HCT116 (cell line): ENCODE results near the gene TBC1D4. TPM values are rescaled to one million over a fixed set of nuclear protein-coding genes. Genes with fewer than 3 reads are reported as not detected.

Source experiments
- ATAC-seq: fragments of 200-7000 bp; cut with Tn5 transposase; 2 replicates; pipeline ENCODE4 v1.9.1; 2020; ENCODE audit warnings: mild to moderate bottlenecking, moderate library complexity
- BruUV-seq: library from RNA; stranded (reverse); fragments of 400-500 nt; replicated peaks from 2 replicates; lab custom pipeline; 2021; lab: Mats Ljungman, UMichigan
- CTCF ChIA-PET: fragments of 300-600 bp; sonication (Branson Sonifier 250); formaldehyde crosslinking; loops from one replicate; lab custom pipeline; 2021; ENCODE audit warnings: antibody characterized with exemption; lab: Charles Lee
- POLR2A ChIA-PET: fragments of 300-600, 350-600 bp; sonication (Branson Sonifier 250); formaldehyde crosslinking; loops from one replicate; lab custom pipeline; 2021; ENCODE audit warnings: antibody characterized with exemption; lab: Charles Lee
- RAD21 ChIA-PET, 2 experiments: fragments of 300-600 bp; sonication (Branson Sonifier 250); formaldehyde crosslinking; loops; one replicate each; lab custom pipeline; 2023; ENCODE audit warnings: low total read pairs in 2 of 2; ENCODE audit not compliant: uncharacterized antibody in 2 of 2, unreplicated experiment in 2 of 2, low non-redundant PET in 1 of 2; lab: Charles Lee
- DNase-seq: peaks from one replicate; pipeline ENCODE4 v3.0.0-alpha.2; 2010; ENCODE audit warnings: low read depth, low spot score
- H2AFZ ChIP-seq: fragments of 200-600 bp; shearing (Covaris generic), sonication (generic); 2 replicates; pipeline ENCODE4 v1.6.1; 2017; ENCODE audit warnings: low read depth, mixed run types, mixed read lengths, antibody characterized with exemption, low read length; ENCODE audit not compliant: poor library complexity, severe bottlenecking
- H3K27ac ChIP-seq: 2 replicates; pipeline ENCODE4 v1.5.1; 2012; ENCODE audit warnings: low read depth, low read length
- H3K27me3 ChIP-seq: fragments of 200-600 bp; sonication (generic); 2 replicates; pipeline ENCODE4 v1.6.1; 2016; ENCODE audit warnings: mixed run types, low read length, mixed read lengths; ENCODE audit not compliant: insufficient read depth
- H3K36me3 ChIP-seq, 2 experiments: fragments of 200-500 bp in 1 of 2; fragments of 200-600 bp in 1 of 2; sonication (Bioruptor generic) in 1 of 2; sonication (generic) in 1 of 2; 2 replicates each; pipeline versions ENCODE4 v1.5.1 to v1.6.1; 2014 to 2016; ENCODE audit warnings: low read length in 2 of 2, inconsistent platforms in 1 of 2, mixed read lengths in 1 of 2, mixed run types in 1 of 2; ENCODE audit not compliant: insufficient read depth in 2 of 2, control insufficient read depth in 1 of 2
- H3K4me1 ChIP-seq, 2 experiments: fragments of 200-600 bp in 1 of 2; sonication (generic) in 1 of 2; 2 replicates each; pipeline versions ENCODE4 v1.5.1 to v1.6.1; 2012 to 2017; ENCODE audit warnings: low read length in 2 of 2, inconsistent platforms in 1 of 2, mild to moderate bottlenecking in 1 of 2, mixed read lengths in 1 of 2, mixed run types in 1 of 2, moderate library complexity in 1 of 2; ENCODE audit not compliant: insufficient read depth in 2 of 2, control insufficient read depth in 1 of 2
- H3K4me2 ChIP-seq: fragments of 200-600 bp; sonication (generic); 2 replicates; pipeline ENCODE4 v1.6.1; 2017; ENCODE audit warnings: mixed run types, low read length, mixed read lengths
- H3K4me3 ChIP-seq, 2 experiments: fragments of 200-600 bp in 1 of 2; sonication (generic) in 1 of 2; replicated peaks in 1 of 2; 2 replicates each; pipeline ENCODE4 v1.5.1; 2011 to 2016; ENCODE audit warnings: low read length in 2 of 2, control low read depth in 1 of 2, low read depth in 1 of 2, mild to moderate bottlenecking in 1 of 2, mixed read lengths in 1 of 2, mixed run types in 1 of 2
- H3K79me2 ChIP-seq: fragments of 200-600 bp; sonication (generic); 2 replicates; pipeline ENCODE4 v1.6.1; 2017; ENCODE audit warnings: mild to moderate bottlenecking, mixed run types, low read length, moderate library complexity, mixed read lengths; ENCODE audit not compliant: insufficient read depth
- H3K9ac ChIP-seq: fragments of 200-600 bp; sonication (generic); 2 replicates; pipeline ENCODE4 v1.6.1; 2016; ENCODE audit warnings: low read length, mixed read lengths
- H3K9me2 ChIP-seq: fragments of 200-600 bp; sonication (generic), shearing (Covaris generic); 2 replicates; pipeline ENCODE4 v1.6.1; 2017; ENCODE audit warnings: mixed run types, mild to moderate bottlenecking, moderate library complexity; ENCODE audit not compliant: insufficient read depth
- H3K9me3 ChIP-seq, 2 experiments: fragments of 200-500 bp in 1 of 2; fragments of 200-600 bp in 1 of 2; sonication (Bioruptor generic) in 1 of 2; sonication (generic) in 1 of 2; 2 replicates each; pipeline ENCODE4 v1.6.1; 2014 to 2017; ENCODE audit warnings: low read length in 2 of 2, mixed read lengths in 2 of 2, inconsistent platforms in 1 of 2, low read depth in 1 of 2, mild to moderate bottlenecking in 1 of 2, mixed run types in 1 of 2, moderate library complexity in 1 of 2; ENCODE audit not compliant: control insufficient read depth in 1 of 2, insufficient read depth in 1 of 2
- H4K20me1 ChIP-seq: fragments of 200-600 bp; sonication (generic), shearing (Covaris generic); 2 replicates; pipeline ENCODE4 v1.6.1; 2017; ENCODE audit warnings: mixed run types, mild to moderate bottlenecking, moderate library complexity; ENCODE audit not compliant: insufficient read depth
- CBX3 ChIP-seq: IDR thresholded peaks from 2 replicates; pipeline ENCODE4 v1.6.1; 2012; ENCODE audit warnings: low read depth
- CEBPB ChIP-seq: IDR thresholded peaks from 2 replicates; pipeline ENCODE4 v1.6.1; 2012; ENCODE audit warnings: low read depth
- CTCF ChIP-seq, 3 experiments: fragments of 200-600 bp in 1 of 3; sonication (generic) in 1 of 3; IDR thresholded peaks in 2 of 3; conservative IDR thresholded peaks in 1 of 3; 2 replicates each; pipeline ENCODE4 v1.5.1; 2012 to 2017; ENCODE audit warnings: low read depth in 2 of 3, low read length in 2 of 3, antibody characterized with exemption in 1 of 3, borderline replicate concordance in 1 of 3, control low read depth in 1 of 3, mild to moderate bottlenecking in 1 of 3, mixed read lengths in 1 of 3, mixed run types in 1 of 3, moderate library complexity in 1 of 3; ENCODE audit not compliant: insufficient read depth in 1 of 3
- EGR1 ChIP-seq: IDR thresholded peaks from 2 replicates; pipeline ENCODE4 v1.6.1; 2012; ENCODE audit warnings: low read depth
- ELF1 ChIP-seq: IDR thresholded peaks from 2 replicates; pipeline ENCODE4 v1.6.1; 2012; ENCODE audit warnings: low read depth, borderline replicate concordance
- MAX ChIP-seq: IDR thresholded peaks from 2 replicates; pipeline ENCODE4 v1.6.1; 2012
- POLR2A ChIP-seq: IDR thresholded peaks from 2 replicates; pipeline ENCODE4 v1.7.0; 2011; ENCODE audit warnings: borderline replicate concordance; ENCODE audit not compliant: insufficient read depth, insufficient read length; ENCODE audit errors: extremely low read depth
- POLR2AphosphoS5 ChIP-seq: IDR thresholded peaks from 2 replicates; pipeline ENCODE4 v1.6.1; 2011; ENCODE audit warnings: mild to moderate bottlenecking, low read depth, low read length, moderate library complexity
- RAD21 ChIP-seq: IDR thresholded peaks from 2 replicates; pipeline ENCODE4 v1.6.1; 2012; ENCODE audit warnings: low read depth, mild to moderate bottlenecking
- SIN3A ChIP-seq: IDR thresholded peaks from 2 replicates; pipeline ENCODE4 v1.6.1; 2012; ENCODE audit warnings: low read depth
- TCF7L2 ChIP-seq: IDR thresholded peaks from 2 replicates; pipeline ENCODE4 v1.7.0; 2011; ENCODE audit warnings: borderline replicate concordance, inconsistent platforms; ENCODE audit not compliant: insufficient read depth, insufficient read length; ENCODE audit errors: extremely low read depth
- ZBTB33 ChIP-seq: IDR thresholded peaks from 2 replicates; pipeline ENCODE4 v1.6.1; 2011; ENCODE audit warnings: mild to moderate bottlenecking, low read length, moderate library complexity; ENCODE audit not compliant: insufficient replicate concordance; ENCODE audit errors: extremely low read depth
- ZFX ChIP-seq: fragments of 450-650 bp; IDR thresholded peaks from 2 replicates; pipeline ENCODE4 v1.6.1; 2017
- ZNF274 ChIP-seq: fragments of 200-500 bp; sonication (Bioruptor generic); IDR thresholded peaks from 2 replicates; pipeline ENCODE4 v1.6.1; 2014; ENCODE audit warnings: mild to moderate bottlenecking, low read depth, low read length, inconsistent platforms
- intact Hi-C: fragments of 100-400 bp; cut with micrococcal nuclease; formaldehyde crosslinking; loops from 2 replicates; pipeline ENCODE4 v1.10.0; 2022
- total RNA-seq: library from RNA; stranded (reverse); gene quantifications from one replicate; pipeline ENCODE4 v1.2.1, GENCODE V29; 2021; ENCODE audit not compliant: unreplicated experiment

Gene TBC1D4
- total RNA-seq, 1 experiment from 2014 or later = 24.6 TPM

GRCh38 chr13:75360170-75360569, 121.8 kb downstream of the TBC1D4 start:
- intact Hi-C loops = no loop called here
- H3K4me2 ChIP-seq = no peak overlapping the region
- no peak overlapping the region for H3K9ac ChIP-seq
- no peaks in the 10 kb centered on the region for H3K9me2 ChIP-seq
- ChIA-PET CTCF (no interaction called here), RAD21 (no interaction called here), POLR2A (no interaction called here)
- H3K27ac ChIP-seq = no peak overlapping the region
- no peak overlapping the region for H3K4me3 ChIP-seq
- no TSS peak for BruUV-seq
- H3K27me3 ChIP-seq = no peaks in the 10 kb centered on the region
- TF ChIP-seq POLR2A (no peak), EGR1 (no peak), TCF7L2 (no peak), CEBPB (no peak), CBX3 (no peak), ZNF274 (no peak), ZFX (no peak), RAD21 (no peak), CTCF (IDR thresholded peaks at IDR 0.05 in 2 of 3, conservative IDR thresholded peaks at IDR 0.05 in 1 of 3; ENCODE audit: borderline replicate concordance in 1 of 3, insufficient read depth in 1 of 3, low read depth in 2 of 3, low read length in 2 of 3) (no peak), ELF1 (no peak), POLR2AphosphoS5 (no peak), MAX (no peak), SIN3A (no peak), ZBTB33 (no peak)
- peaks cover 12% of the 10 kb centered on the region for H3K79me2 ChIP-seq
- no peak overlapping the region for H2AFZ ChIP-seq
- no peaks in the 10 kb centered on the region for H3K36me3 ChIP-seq
- H3K4me1 ChIP-seq = peaks cover 21 to 52% of the 10 kb centered on the region in 2 experiments
- ATAC-seq (no peak), DNase-seq (no peak)
- H3K9me3 ChIP-seq = no peaks in the 10 kb centered on the region
- H4K20me1 ChIP-seq = no peaks in the 10 kb centered on the region
